Ectodermal cell (in vitro differentiated cells): ENCODE results near the gene TAS2R31.

Experiments used
- H3K27ac ChIP-seq: 2 replicates; pipeline ENCODE4 v1.7.0; 2013; ENCODE audit warnings: mild to moderate bottlenecking, low read depth, low read length; ENCODE audit not compliant: insufficient read depth, poor library complexity, severe bottlenecking
- H3K27me3 ChIP-seq: 2 replicates; pipeline ENCODE4 v1.7.0; 2013; ENCODE audit warnings: mild to moderate bottlenecking, low read length; ENCODE audit not compliant: insufficient read depth, control insufficient read depth, poor library complexity, severe bottlenecking
- H3K36me3 ChIP-seq: one replicate; pipeline ENCODE4 v1.7.0; 2013; ENCODE audit warnings: low read length; ENCODE audit not compliant: control insufficient read depth, insufficient read depth
- H3K4me1 ChIP-seq: one replicate; pipeline ENCODE4 v1.7.0; 2013; ENCODE audit warnings: low read length; ENCODE audit not compliant: control insufficient read depth, insufficient read depth
- H3K4me3 ChIP-seq: 2 replicates; pipeline ENCODE4 v1.7.0; 2013; ENCODE audit warnings: low read depth, low read length, control low read depth; ENCODE audit not compliant: insufficient read depth
- H3K9me3 ChIP-seq: 2 replicates; pipeline ENCODE4 v1.7.0; 2013; ENCODE audit warnings: mild to moderate bottlenecking, low read length, moderate library complexity; ENCODE audit not compliant: control insufficient read depth
- WGBS, 2 experiments: methylation state at CpG; one replicate each; pipeline ENCODE4 v1.1.7; 2013; ENCODE audit warnings: missing lambda C conversion rate in 2 of 2; 5-methylcytosine and 5-hydroxymethylcytosine counted together

TAS2R31 gene

DNA sequence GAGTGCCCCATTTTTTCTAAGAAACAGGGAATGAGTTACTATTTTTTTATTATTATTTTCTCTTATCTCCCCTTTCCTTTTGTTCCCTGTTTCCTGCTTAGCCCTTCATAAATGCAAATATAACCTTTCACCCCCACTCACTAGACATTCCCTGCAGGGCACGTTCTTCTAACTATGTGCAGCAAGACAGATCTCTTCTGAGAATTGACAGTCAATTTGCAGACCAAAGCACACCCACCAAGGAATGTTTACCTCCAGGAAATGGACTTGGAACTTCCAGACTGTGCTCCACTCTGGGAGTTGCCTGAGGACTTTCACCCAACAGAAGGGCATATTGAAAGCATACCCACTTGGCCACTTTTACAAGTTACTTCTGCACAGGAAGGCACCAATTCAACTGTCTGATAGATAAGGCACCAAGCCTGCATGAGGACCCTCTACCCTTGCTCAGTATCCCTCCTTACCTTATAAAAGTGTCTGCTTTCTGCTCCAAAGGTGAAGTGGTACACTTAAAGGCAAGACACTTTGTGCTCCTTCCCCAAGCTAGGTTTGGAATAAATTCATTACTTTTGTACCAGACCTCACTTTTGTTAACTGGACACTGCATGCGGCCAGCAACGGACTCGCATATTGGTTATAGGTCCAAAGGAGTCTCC lies 15.3 kb downstream of the TAS2R31 start:
- Histone ChIP-seq H3K27me3 (no peaks in the 10 kb centered on the region), H3K4me3 (no peak overlapping the region), H3K36me3 (no peaks in the 10 kb centered on the region), H3K27ac (no peak overlapping the region), H3K4me1 (no peaks in the 10 kb centered on the region), H3K9me3 (no peaks in the 10 kb centered on the region)
- WGBS, 2 experiments: 94 to 98% methylated on average over 4 of the region's 4 CpGs

DNA sequence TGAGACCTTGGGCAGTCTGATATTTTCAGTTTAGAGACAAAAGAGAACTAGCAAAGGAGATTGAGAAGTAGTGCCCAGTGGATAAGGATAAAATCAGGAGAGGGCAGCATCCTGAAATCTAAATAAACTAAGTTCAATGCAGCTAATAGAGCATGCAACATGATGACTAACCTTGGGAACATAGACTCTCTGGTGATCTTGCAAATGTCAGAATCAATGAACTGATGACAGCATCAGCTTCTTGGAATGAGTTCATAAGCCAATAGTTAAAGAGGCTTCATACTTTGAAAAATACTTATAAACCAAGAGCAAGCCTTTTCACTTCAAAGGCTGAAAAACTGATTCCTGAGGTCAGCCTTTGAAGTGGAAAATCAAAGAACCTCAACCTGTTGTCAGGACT lies 17.0 kb downstream of the TAS2R31 start:
- Histone ChIP-seq H3K27me3 (no peaks in the 10 kb centered on the region), H3K36me3 (no peaks in the 10 kb centered on the region), H3K4me3 (no peak overlapping the region), H3K27ac (no peak overlapping the region), H3K9me3 (no peaks in the 10 kb centered on the region), H3K4me1 (no peaks in the 10 kb centered on the region)

DNA sequence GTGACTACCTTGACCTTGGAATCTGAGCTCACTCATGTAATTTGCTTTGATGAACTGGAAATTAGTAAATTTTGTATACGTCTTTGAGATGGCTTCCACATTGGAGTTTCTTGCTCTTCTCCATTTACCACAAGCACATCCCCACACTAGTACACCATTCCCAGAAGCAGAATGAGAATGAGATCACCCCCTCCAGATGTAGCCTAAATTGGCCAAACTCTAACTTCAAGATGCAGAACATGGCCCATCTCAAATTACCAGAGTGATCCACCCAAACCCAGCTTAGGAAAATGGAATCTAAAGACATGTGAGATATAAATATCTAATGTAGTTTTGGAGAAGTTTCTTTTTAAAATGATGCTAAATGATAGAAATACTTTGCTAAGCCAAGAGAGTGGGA lies 23.6 kb downstream of the TAS2R31 start:
- no peaks in the 10 kb centered on the region for H3K27me3 ChIP-seq
- WGBS, 2 experiments: 86 to 100% methylated on average over 1 of the region's 1 CpG
- H3K4me1 ChIP-seq: no peaks in the 10 kb centered on the region
- H3K9me3 ChIP-seq: no peaks in the 10 kb centered on the region
- H3K27ac ChIP-seq: no peak overlapping the region
- no peaks in the 10 kb centered on the region for H3K36me3 ChIP-seq
- H3K4me3 ChIP-seq: no peak overlapping the region

DNA sequence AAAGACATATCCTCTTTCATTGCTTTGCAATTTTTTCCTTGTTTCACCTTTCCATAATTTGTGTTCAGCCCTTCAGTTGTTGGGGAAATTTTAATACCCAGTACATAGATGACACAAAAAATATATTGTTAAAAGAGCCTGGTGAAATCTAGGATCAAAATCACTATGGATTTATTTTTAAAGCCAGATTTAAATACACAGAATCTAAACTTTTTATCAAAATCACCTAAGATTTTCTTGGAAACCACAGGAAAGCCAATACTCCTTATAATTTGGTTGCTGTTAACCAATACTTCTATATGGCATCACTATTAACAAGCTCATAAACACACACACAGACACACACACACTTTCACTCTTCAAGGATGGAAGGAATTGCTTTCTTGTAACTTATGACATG lies 33.0 kb downstream of the TAS2R31 start, which contains the start of gene TAS2R20:
TSS of gene TAS2R20 (minus strand) at position 101 of the 400 bp plus-strand sequence. CDS start 429 bp downstream, outside the sequence.
- Histone ChIP-seq H3K36me3 (no peaks in the 10 kb centered on the region), H3K27me3 (no peaks in the 10 kb centered on the region), H3K4me1 (no peaks in the 10 kb centered on the region), H3K4me3 (no peak within 1 kb of the TSS), H3K9me3 (no peaks in the 10 kb centered on the region), H3K27ac (no peak within 1 kb of the TSS)

DNA sequence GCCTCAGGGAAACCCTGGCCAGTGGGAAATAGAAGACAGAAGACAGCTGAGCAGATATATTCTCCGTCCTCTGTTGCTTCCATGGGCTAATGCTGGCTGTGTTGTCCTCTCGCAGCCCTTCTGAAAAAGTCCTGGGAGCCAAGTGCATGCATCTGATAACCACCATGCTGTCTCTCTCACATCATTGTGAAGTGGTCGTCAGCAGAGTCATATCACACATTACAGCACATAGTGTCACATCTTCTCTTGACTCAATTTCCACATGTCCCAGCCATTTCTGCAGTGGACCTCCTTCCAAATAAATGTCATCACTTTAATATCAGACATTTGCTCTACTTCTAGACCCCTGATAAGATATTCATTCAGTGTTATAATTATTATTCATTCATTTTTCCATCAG lies 36.9 kb downstream of the TAS2R31 start:
- H3K27ac ChIP-seq: no peak overlapping the region
- H3K4me3 ChIP-seq: no peak overlapping the region
- H3K9me3 ChIP-seq: no peaks in the 10 kb centered on the region
- H3K36me3 ChIP-seq: no peaks in the 10 kb centered on the region
- WGBS, 2 experiments: 94 to 96% methylated on average over 3 of the region's 3 CpGs
- H3K27me3 ChIP-seq: no peaks in the 10 kb centered on the region
- no peaks in the 10 kb centered on the region for H3K4me1 ChIP-seq

DNA sequence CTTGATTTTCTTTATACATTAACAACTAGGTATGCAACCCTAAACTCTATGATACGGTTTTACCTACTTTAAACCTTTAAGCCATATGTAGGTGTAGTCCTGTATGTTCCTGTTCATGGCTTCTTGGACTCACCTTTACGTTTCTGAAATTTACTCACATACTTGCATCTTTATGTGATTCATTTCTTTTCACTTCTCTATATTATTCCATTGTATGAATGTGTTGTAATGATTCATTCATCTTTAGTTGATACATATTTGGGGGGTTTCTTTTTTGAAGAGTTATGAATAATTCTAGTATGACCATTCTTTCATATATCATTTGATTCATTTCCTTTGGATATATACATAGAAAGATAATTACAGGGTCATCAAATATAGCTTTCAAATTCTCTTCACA lies 42.1 kb downstream of the TAS2R31 start:
- no peaks in the 10 kb centered on the region for H3K9me3 ChIP-seq
- H3K4me3 ChIP-seq: no peak overlapping the region
- H3K27me3 ChIP-seq: no peaks in the 10 kb centered on the region
- H3K4me1 ChIP-seq: no peaks in the 10 kb centered on the region
- H3K36me3 ChIP-seq: no peaks in the 10 kb centered on the region
- 86 to 100% methylated on average over 1 to 2 of the region's 2 CpGs for WGBS, 2 experiments
- no peak overlapping the region for H3K27ac ChIP-seq

DNA sequence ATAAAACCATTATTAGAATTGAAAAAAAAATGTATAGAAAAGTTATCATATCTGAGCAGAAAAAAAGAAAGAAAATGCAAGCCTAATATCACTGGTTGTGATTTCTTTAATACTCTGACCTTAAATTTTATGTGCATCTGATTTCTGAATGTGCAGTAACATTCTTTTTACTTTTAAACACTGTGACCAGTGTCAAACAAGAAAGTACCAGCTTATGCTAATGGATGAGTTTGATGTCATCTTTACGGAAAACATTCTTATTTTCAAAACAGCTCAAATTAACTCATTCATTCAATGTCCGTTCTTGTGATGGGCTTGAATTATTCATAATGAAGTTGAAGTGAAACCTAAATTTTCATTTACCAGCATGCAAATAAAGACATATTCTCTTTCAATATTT lies 44.4 kb downstream of the TAS2R31 start, which contains the start of gene TAS2R50:
TSS of gene TAS2R50 (minus strand) at position 101 of the 400 bp plus-strand sequence. CDS start at position 49, 52 bp downstream.
- no peak within 1 kb of the TSS for H3K27ac ChIP-seq
- no peak within 1 kb of the TSS for H3K4me3 ChIP-seq
- no peaks in the 10 kb centered on the region for H3K27me3 ChIP-seq
- no peaks in the 10 kb centered on the region for H3K36me3 ChIP-seq
- no peaks in the 10 kb centered on the region for H3K9me3 ChIP-seq
- WGBS, 2 experiments: 0% methylated on average over 1 of the region's 2 CpGs; no CpG with 5 or more reads in 1 of the 2 experiments
- no peaks in the 10 kb centered on the region for H3K4me1 ChIP-seq

DNA sequence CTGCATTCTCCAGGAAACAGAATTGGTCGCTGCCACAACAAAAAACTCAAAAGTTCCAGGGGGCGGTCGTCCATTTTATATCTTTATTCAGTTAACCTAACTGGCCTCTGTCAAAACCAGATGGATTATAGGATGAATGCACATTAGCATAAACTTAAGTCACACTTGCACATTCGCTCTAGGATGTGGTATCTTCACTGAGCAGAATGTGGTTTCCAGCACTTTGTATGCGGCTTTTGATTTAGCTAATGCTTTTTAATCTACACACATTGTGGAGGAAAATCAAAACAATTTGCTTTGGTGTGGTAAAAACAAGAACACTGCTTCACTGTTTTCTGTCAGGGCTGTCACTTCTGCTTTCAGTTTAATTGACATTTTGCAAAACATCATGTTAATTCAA lies 49.0 kb downstream of the TAS2R31 start:
- Histone ChIP-seq H3K4me1 (no peaks in the 10 kb centered on the region), H3K36me3 (no peaks in the 10 kb centered on the region), H3K27me3 (no peaks in the 10 kb centered on the region), H3K9me3 (no peaks in the 10 kb centered on the region), H3K27ac (no peak overlapping the region), H3K4me3 (no peak overlapping the region)
- WGBS, 2 experiments: 93 to 100% methylated on average over 4 to 5 of the region's 5 CpGs
